GM18511 (cell line): Measurements from ENCODE around the gene DPYD.

ENCODE experiments used
- ATAC-seq: cut with Tn5 transposase; IDR thresholded peaks from one replicate; pipeline ENCODE4 v1.9.1; 2021; ENCODE audit warnings: mild to moderate bottlenecking, moderate library complexity; ENCODE audit not compliant: unreplicated experiment

Gene DPYD

GRCh38 chr1:97073936-97074335 lies 846.9 kb downstream of the DPYD start:
- no peak for ATAC-seq

- no peak for ATAC-seq
Observed at GRCh38 chr1:97073169-97073568, 847.7 kb downstream of the DPYD start.

GRCh38 chr1:97071173-97071572 lies 849.7 kb downstream of the DPYD start:
- no peak for ATAC-seq

- ATAC-seq: no peak
Observed at GRCh38 chr1:97070376-97070775, 850.5 kb downstream of the DPYD start.

- no peak for ATAC-seq
Observed at GRCh38 chr1:97069312-97069711, 851.5 kb downstream of the DPYD start.

- no peak for ATAC-seq
Observed at GRCh38 chr1:97066860-97067259, 854.0 kb downstream of the DPYD start.

- ATAC-seq: no peak
Observed at GRCh38 chr1:97063532-97063931, 857.3 kb downstream of the DPYD start.

GRCh38 chr1:97061604-97062003 lies 859.2 kb downstream of the DPYD start:
- no peak for ATAC-seq

- ATAC-seq: no peak
Observed at GRCh38 chr1:97056386-97056785, 864.4 kb downstream of the DPYD start.

- no peak for ATAC-seq
Observed at GRCh38 chr1:97053268-97053667, 867.6 kb downstream of the DPYD start.

GRCh38 chr1:97051823-97052222 lies 869.0 kb downstream of the DPYD start:
- ATAC-seq: no peak

- no peak for ATAC-seq
Observed at GRCh38 chr1:97050506-97050905, 870.3 kb downstream of the DPYD start.

- ATAC-seq: no peak
Observed at GRCh38 chr1:97047421-97047793, 873.4 kb downstream of the DPYD start.

- ATAC-seq: no peak
Observed at GRCh38 chr1:97046765-97047420, 873.9 kb downstream of the DPYD start.

- no peak for ATAC-seq
Observed at GRCh38 chr1:97044159-97044760, 876.6 kb downstream of the DPYD start.

- no peak for ATAC-seq
Observed at GRCh38 chr1:97042551-97042950, 878.3 kb downstream of the DPYD start.

GRCh38 chr1:97041026-97041425 lies 879.8 kb downstream of the DPYD start:
- no peak for ATAC-seq

- no peak for ATAC-seq
Observed at GRCh38 chr1:97038410-97038809, 882.4 kb downstream of the DPYD start.

- no peak for ATAC-seq
Observed at GRCh38 chr1:97034651-97035050, 886.2 kb downstream of the DPYD start.

- ATAC-seq: no peak
Observed at GRCh38 chr1:97033949-97034348, 886.9 kb downstream of the DPYD start.
